ENCODE results near the gene DDR1. TPM values are rescaled to one million over a fixed set of nuclear protein-coding genes. Genes with fewer than 3 reads are reported as not detected.
A peak's percentile ranks its signal among the peaks of the same experiment; 100 is the strongest.

DDR1 gene
- total RNA-seq, 1 experiment from 2014 or later, result 230 TPM

GRCh38 chr6:30882204-30882758, 2.0 kb upstream of the DDR1 start (continued):
- TF ChIP-seq TEAD1 (CRISPR knock-in tag; IDR thresholded peaks at IDR 0.05) (0 out of 2 replicates have a peak, but pooled peaks have one; percentile 37), ATF3 (CRISPR knock-in tag; conservative IDR thresholded peaks at IDR 0.05) (no peak)

DNA sequence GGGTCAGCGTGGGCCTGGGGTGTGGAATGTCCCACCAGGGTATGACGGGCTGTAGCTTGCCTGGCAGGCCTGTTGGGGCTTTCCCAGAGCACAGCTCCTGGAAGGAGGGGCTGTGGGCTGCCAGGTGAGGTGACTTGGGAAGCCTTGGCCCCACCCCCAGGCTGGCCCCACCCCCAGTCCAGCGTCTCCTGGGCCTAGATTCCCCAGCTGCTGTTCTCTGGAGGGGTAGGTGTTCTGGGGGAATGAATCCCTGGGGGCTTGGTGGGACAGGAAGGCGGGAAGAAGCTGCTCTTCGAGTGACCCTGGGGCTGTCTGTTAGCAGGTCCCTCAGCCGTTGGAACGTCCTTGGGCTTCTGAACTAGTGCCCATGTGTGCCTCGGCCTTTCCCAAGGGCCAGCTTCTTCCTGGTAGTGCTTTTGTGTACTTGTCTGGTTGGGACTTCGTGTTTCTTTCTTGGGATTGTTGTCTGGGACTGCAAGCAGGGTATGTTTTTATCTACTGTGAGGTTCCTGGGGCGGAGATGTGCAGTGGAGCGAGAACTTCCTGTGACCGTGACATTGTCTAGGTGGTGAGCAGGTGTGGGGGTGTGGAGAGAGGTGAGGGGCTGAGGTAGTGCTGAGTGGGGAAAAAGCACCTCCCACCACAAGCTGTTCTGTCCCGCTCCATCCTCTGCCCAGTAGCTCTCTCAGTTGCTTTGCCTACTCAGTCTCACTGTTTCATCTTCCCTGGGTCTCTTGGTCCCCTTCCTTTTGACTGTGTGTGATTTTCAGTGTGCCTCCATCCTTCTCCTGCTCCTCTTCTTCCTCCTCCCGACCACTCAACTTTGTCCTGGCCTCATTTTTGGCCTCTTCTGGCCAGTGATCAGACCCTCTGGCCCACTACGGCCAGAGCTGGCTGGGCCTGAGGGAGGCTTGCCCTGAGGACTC, 1.3 kb upstream of the DDR1 start:
- Mint-ChIP-seq H3K36me3 (no peaks in the 10 kb centered on the region), H3K4me1 (peaks cover 73% of the 10 kb centered on the region), H3K9me3 (no peaks in the 10 kb centered on the region), H3K27me3 (ENCODE audit: low read depth) (no peaks in the 10 kb centered on the region), H3K4me3 (peak overlapping the region; percentile 93), H3K27ac (peak overlapping the region; percentile 99)
- DNase-seq (ENCODE audit: low spot score) (peak; percentile 86), ATAC-seq (peak; percentile 35)
- ChIA-PET POLR2A (interaction anchor here (0.5 to 3.3 kb wide), 10 partner anchors 25 to 317 kb away, joined by 3 to 25 read pairs (median 5); partner anchors contain the start of genes GTF2H4, IER3, MDC1 and VARS2), CTCF (interaction anchor here (0.6 to 13.3 kb wide), 23 partner anchors 10 to 232 kb away, joined by 3 to 164 read pairs (median 6); partner anchors contain the start of genes DHX16, GTF2H4, MDC1 and PSORS1C1)
- no peak for TF ChIP-seq NFYB (CRISPR knock-in tag; conservative IDR thresholded peaks at IDR 0.05; ENCODE audit: low read depth)
- peak; percentile 31; the same call in 1 of the 2 replicates for TF ChIP-seq SP1 (CRISPR knock-in tag; conservative IDR thresholded peaks at IDR 0.05)
- no peak for TF ChIP-seq STAT6 (CRISPR knock-in tag; conservative IDR thresholded peaks at IDR 0.05; ENCODE audit: low read depth)
- TF ChIP-seq USF1 (CRISPR knock-in tag; IDR thresholded peaks at IDR 0.05), result 0 out of 2 replicates have a peak, but pooled peaks have one; percentile 19

DNA sequence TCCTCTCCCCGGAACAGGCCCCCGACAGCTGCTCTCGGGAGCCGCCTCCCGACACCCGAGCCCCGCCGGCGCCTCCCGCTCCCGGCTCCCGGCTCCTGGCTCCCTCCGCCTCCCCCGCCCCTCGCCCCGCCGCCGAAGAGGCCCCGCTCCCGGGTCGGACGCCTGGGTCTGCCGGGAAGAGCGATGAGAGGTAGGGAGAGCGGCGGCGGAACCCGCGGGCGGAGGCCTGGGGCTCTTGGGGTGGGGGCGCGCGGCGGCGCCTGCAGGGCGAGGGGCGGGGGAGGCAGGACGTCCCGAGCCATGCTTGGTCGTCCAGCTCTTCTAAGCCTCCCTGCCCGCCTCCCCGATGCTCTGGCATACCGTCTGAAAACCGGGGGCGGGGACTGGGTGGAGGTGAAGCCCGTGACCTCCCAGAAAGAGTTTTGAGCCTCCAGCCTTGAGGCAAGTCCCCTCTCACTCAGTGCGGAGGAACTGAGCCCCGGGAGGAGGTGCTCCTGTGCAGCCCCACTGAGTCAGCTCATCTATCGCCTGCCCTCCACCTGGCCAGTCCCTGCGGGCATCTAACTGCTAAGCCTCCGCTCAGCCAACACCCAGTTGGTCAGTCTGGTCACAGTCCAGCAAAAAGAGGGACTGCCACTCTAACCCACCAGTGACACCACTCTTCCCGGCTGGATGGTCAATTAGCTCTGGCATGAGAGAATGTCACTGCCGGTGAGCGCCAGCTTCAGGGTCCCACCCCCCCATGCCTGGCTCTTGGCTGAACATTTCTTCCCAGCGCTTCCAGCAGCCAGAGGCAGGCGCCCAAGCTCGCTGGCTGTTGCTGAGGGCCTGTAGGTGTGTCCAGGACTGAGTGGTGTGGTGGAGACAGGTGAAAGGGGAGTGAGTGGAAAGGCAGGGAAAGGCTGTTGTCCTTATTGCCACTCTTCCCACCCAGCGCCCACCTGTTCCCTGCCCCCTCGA, 482 bp downstream of the DDR1 start:
- H3K4me3 Mint-ChIP-seq, result peak overlapping the region; percentile 83

More for the DNA sequence above, 482 bp downstream of the DDR1 start:
- TF ChIP-seq, protein P1, sequence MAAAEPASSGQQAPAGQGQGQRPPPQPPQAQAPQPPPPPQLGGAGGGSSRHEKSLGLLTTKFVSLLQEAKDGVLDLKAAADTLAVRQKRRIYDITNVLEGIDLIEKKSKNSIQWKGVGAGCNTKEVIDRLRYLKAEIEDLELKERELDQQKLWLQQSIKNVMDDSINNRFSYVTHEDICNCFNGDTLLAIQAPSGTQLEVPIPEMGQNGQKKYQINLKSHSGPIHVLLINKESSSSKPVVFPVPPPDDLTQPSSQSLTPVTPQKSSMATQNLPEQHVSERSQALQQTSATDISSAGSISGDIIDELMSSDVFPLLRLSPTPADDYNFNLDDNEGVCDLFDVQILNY (CRISPR knock-in tag; IDR thresholded peaks at IDR 0.05), result 0 out of 2 replicates have a peak, but pooled peaks have one; percentile 34
- TF ChIP-seq ZNF121 (CRISPR knock-in tag; IDR thresholded peaks at IDR 0.05), result no peak
- TF ChIP-seq, protein P2, sequence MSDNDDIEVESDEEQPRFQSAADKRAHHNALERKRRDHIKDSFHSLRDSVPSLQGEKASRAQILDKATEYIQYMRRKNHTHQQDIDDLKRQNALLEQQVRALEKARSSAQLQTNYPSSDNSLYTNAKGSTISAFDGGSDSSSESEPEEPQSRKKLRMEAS (CRISPR knock-in tag; IDR thresholded peaks at IDR 0.05), result 0 out of 2 replicates have a peak, but pooled peaks have one; percentile 8
- no peak for TF ChIP-seq SOX15 (CRISPR knock-in tag; IDR thresholded peaks at IDR 0.05)
- Mint-ChIP-seq H3K9me3 (no peaks in the 10 kb centered on the region), H3K4me1 (peaks cover 69% of the 10 kb centered on the region), H3K27me3 (ENCODE audit: low read depth) (no peaks in the 10 kb centered on the region), H3K27ac (peak overlapping the region; percentile 70), H3K36me3 (peaks cover 11% of the 10 kb centered on the region)
- ChIA-PET CTCF (interaction anchor here (0.6 to 13.3 kb wide), 14 partner anchors 23 to 283 kb away, joined by 3 to 164 read pairs (median 5); partner anchors contain the start of genes GTF2H4 and VARS2), POLR2A (interaction anchor here (0.6 to 3.0 kb wide), 3 partner anchors 32 to 48 kb away, joined by 3 to 17 read pairs (median 3); no protein-coding TSS in a partner anchor)
- DNase-seq (ENCODE audit: low spot score) (peak; percentile 57), ATAC-seq (peak; percentile 1)
